HG02623 (cell line): ENCODE results near the gene CLNK.
A peak's percentile ranks its signal among the peaks of the same experiment; 100 is the strongest.

Source experiments
- ATAC-seq: cut with Tn5 transposase; IDR thresholded peaks from one replicate; pipeline ENCODE4 v1.9.1; 2021; ENCODE audit warnings: moderate library complexity; ENCODE audit not compliant: unreplicated experiment

CLNK gene

GRCh38 chr4:10461091-10461849 is 223.3 kb downstream of the CLNK start:
- peak; percentile 58 for ATAC-seq

- no peak for ATAC-seq
Measured at GRCh38 chr4:10460313-10461047, 224.1 kb downstream of the CLNK start.

- no peak for ATAC-seq
Measured at GRCh38 chr4:10459305-10459704, 225.3 kb downstream of the CLNK start.

GRCh38 chr4:10458177-10458576 is 226.4 kb downstream of the CLNK start:
- no peak for ATAC-seq

- peak; percentile 81 for ATAC-seq
Measured at GRCh38 chr4:10457255-10457801, 227.2 kb downstream of the CLNK start, which contains the start of gene ZNF518B. ZNF518B (minus strand) TSS chr4:10457426; CDS start chr4:10446328, 11,098 bp downstream.

- ATAC-seq = peak; percentile 54
Measured at GRCh38 chr4:10456595-10457254, 227.8 kb downstream of the CLNK start.

- no peak for ATAC-seq
Measured at GRCh38 chr4:10456260-10456594, 228.3 kb downstream of the CLNK start.

- no peak for ATAC-seq
Measured at GRCh38 chr4:10455133-10455532, 229.4 kb downstream of the CLNK start.

GRCh38 chr4:10454726-10455125 is 229.8 kb downstream of the CLNK start:
- ATAC-seq = no peak

GRCh38 chr4:10454121-10454520 is 230.4 kb downstream of the CLNK start:
- no peak for ATAC-seq

- ATAC-seq = no peak
Measured at GRCh38 chr4:10448991-10449390, 235.6 kb downstream of the CLNK start.

- no peak for ATAC-seq
Measured at GRCh38 chr4:10442976-10443375, 241.6 kb downstream of the CLNK start.

GRCh38 chr4:10441512-10441911 is 243.1 kb downstream of the CLNK start:
- no peak for ATAC-seq

- no peak for ATAC-seq
Measured at GRCh38 chr4:10438924-10439323, 245.6 kb downstream of the CLNK start.

- no peak for ATAC-seq
Measured at GRCh38 chr4:10437735-10438134, 246.8 kb downstream of the CLNK start.
